Astrocyte of the cerebellum (primary cell): ENCODE results near the gene SPON1.

Experiments used
- DNase-seq: peaks from one replicate; pipeline ENCODE4 v3.0.0-alpha.2; 2011; ENCODE audit warnings: low read depth
- H3K4me3 ChIP-seq: 2 replicates; pipeline ENCODE4 v1.5.1; 2011; ENCODE audit warnings: mild to moderate bottlenecking, low read depth, low read length, moderate library complexity
- in situ Hi-C: cut with HindIII; loops from 2 replicates; pipeline ENCODE4 v1.10.0; 2017; ENCODE audit warnings: low sequenced_read_pairs
- TF ChIP-seq, protein P1 (sequence below): IDR thresholded peaks from 2 replicates; pipeline ENCODE4 v1.5.1; 2012; ENCODE audit warnings: low read length, low read depth, moderate library complexity, mild to moderate bottlenecking; ENCODE audit errors: missing control alignments

Gene SPON1

GRCh38 chr11:14012846-14013245 is 50.3 kb downstream of the SPON1 start:
- H3K4me3 ChIP-seq = no peak overlapping the region
- in situ Hi-C loops = no loop called here
- TF ChIP-seq, protein P1, sequence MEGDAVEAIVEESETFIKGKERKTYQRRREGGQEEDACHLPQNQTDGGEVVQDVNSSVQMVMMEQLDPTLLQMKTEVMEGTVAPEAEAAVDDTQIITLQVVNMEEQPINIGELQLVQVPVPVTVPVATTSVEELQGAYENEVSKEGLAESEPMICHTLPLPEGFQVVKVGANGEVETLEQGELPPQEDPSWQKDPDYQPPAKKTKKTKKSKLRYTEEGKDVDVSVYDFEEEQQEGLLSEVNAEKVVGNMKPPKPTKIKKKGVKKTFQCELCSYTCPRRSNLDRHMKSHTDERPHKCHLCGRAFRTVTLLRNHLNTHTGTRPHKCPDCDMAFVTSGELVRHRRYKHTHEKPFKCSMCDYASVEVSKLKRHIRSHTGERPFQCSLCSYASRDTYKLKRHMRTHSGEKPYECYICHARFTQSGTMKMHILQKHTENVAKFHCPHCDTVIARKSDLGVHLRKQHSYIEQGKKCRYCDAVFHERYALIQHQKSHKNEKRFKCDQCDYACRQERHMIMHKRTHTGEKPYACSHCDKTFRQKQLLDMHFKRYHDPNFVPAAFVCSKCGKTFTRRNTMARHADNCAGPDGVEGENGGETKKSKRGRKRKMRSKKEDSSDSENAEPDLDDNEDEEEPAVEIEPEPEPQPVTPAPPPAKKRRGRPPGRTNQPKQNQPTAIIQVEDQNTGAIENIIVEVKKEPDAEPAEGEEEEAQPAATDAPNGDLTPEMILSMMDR = no peak
- DNase-seq = no peak

- peak; percentile 26 for DNase-seq
- no peak overlapping the region for H3K4me3 ChIP-seq
- TF ChIP-seq, protein P1 = no peak
- in situ Hi-C loops = no loop called here
Observed at GRCh38 chr11:14015711-14016110, 53.2 kb downstream of the SPON1 start.

GRCh38 chr11:14018441-14018840 is 55.9 kb downstream of the SPON1 start:
- no peak overlapping the region for H3K4me3 ChIP-seq
- in situ Hi-C loops = no loop called here
- DNase-seq = no peak
- TF ChIP-seq, protein P1 = no peak

DNA sequence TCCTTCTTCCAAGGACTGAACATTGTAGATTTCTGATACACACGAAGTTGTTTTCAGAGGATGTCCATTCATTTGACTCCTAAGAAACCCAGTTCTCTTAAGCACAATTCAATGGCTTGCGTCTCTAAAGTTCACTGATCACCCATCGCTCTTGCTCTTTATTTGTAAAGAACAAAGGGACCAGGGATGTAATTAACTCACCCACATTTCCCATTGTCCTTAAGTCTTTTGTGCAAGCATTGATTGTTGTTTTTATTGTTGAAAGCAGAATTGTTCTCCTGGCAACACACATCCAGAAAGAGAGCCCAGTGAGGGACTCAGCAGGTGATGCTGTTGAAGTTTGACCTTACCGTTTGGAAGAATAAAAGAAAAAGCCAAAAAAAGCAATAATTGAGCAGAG is 59.2 kb downstream of the SPON1 start:
- in situ Hi-C loops = no loop called here
- no peak overlapping the region for H3K4me3 ChIP-seq
- DNase-seq = no peak
- TF ChIP-seq, protein P1 = no peak

DNA sequence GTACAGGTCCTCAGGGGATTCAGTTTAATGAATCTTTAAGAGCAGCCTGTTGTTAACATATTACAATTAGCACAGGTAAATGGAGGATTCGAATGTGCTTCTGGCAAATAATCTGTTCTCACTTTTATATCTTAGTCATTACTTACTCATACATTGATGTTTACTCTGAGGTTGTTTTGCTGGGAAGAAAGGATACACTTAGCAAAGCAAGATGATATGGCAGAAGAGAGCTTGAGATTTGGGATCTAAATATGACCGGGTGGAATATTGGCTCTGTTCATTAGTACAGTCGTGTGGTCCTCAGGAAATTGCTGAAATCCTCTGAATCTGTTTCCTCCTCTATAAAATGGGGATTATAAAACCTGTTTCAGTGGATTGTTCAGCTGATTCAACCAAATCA is 59.7 kb downstream of the SPON1 start:
- in situ Hi-C loops = no loop called here
- no peak overlapping the region for H3K4me3 ChIP-seq
- DNase-seq = no peak
- TF ChIP-seq, protein P1 = no peak

DNA sequence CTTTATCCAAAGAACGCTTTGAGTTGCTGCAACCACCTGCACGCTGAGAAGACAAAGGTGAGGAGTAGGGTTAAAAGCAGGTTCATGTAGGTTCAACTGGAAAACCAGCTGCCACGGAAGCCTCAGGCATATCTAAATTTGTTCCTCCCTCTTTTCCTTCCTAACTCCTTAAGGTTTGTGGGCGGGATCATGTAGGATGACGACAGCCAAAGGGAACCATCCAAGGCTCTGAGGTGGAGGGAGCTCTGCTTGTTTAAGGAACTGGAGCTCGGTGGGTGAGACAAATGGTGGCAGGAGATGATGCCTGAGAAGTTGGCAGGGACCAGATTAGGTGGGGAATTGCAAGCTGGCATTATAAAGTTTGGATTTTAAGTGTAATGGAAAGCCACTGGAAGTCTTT is 60.3 kb downstream of the SPON1 start:
- DNase-seq = no peak
- no peak overlapping the region for H3K4me3 ChIP-seq
- in situ Hi-C loops = no loop called here
- TF ChIP-seq, protein P1 = no peak

DNA sequence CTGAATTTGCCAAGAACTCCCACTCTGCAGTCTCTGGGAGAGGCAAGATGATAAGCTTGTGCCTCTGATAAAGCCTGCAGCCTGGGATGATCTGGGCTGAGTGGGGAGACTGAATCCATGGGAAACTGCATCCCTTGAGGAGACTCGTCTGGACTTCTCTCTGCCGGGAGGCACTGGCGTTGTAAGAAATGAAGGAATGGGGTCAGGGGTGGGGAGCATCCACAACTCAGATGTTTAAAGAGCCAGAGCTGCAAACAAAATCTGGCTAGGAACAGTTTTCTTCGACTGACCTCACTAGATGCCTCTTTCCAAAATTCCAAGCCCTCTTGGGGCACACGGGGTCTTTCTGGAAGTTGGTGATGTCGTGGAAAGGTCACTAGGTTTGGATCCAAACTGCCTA is 64.4 kb downstream of the SPON1 start:
- no peak overlapping the region for H3K4me3 ChIP-seq
- TF ChIP-seq, protein P1 = no peak
- in situ Hi-C loops = no loop called here
- DNase-seq = no peak
